ENCODE measurements around the gene RNF6. TPM values are rescaled to one million over a fixed set of nuclear protein-coding genes. Genes with fewer than 3 reads are reported as not detected.
A peak's percentile ranks its signal among the peaks of the same experiment; 100 is the strongest.

The RNF6 gene
- total and polyA plus RNA-seq, 2 experiments from 2014 or later = 43.7 to 50.6 TPM

DNA sequence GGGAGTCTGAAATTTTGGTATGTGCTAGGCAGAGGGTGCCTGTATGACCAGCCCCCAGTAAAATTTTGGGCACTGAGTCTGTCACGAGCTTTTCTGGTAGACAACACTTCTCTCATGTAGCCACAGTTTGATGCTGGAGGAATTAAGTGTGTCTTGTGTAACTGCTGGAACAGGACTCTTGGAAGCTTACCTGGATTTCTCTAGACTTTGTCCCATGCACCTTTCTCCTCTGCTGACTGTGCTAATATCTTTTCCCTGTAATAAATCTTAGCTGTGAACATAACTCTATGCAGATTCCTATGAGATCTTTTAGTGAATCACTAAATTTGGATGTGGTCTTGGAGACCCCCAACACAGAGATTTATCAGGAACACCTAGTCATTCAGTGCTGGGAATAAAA lies 13.8 kb downstream of the RNF6 start:
- Histone ChIP-seq H3K36me3 (ENCODE audit: low read depth) (peaks cover 16% of the 10 kb centered on the region), H3K4me1 (ENCODE audit: insufficient read depth) (no peaks in the 10 kb centered on the region), H3K9me3 (ENCODE audit: low read depth) (no peaks in the 10 kb centered on the region), H4K20me1 (ENCODE audit: insufficient read depth) (no peaks in the 10 kb centered on the region), H2AFZ (no peak overlapping the region), H3K27me3 (replicated peaks; ENCODE audit: insufficient read depth) (no peaks in the 10 kb centered on the region), H3K4me2 (ENCODE audit: unreplicated experiment) (no peak overlapping the region), H3K79me2 (ENCODE audit: insufficient read depth) (no peaks in the 10 kb centered on the region), H3K27ac (no peak overlapping the region), H3F3A (ENCODE audit: insufficient read depth) (peaks cover 8% of the 10 kb centered on the region), H3K4me3 (no peak overlapping the region), H3K9me2 (ENCODE audit: insufficient read depth) (no peaks in the 10 kb centered on the region), H3K9ac (no peak overlapping the region)
- DNase-seq = no peak
- TF ChIP-seq EZH2 (IDR thresholded peaks at IDR 0.05; ENCODE audit: insufficient read depth, poor library complexity, severe bottlenecking) (no peak), EZH2phosphoT487 (IDR thresholded peaks at IDR 0.05; ENCODE audit: insufficient read depth, low read depth) (no peak)
- in situ Hi-C loops (cut with MboI) = no loop called here
- 95 to 100% methylated on average over 1 of the region's 1 CpG for WGBS, 2 experiments (ENCODE audit: low coverage in 1 of 2, low lambda C conversion rate in 2 of 2, missing lambda C conversion rate in 2 of 2)

DNA sequence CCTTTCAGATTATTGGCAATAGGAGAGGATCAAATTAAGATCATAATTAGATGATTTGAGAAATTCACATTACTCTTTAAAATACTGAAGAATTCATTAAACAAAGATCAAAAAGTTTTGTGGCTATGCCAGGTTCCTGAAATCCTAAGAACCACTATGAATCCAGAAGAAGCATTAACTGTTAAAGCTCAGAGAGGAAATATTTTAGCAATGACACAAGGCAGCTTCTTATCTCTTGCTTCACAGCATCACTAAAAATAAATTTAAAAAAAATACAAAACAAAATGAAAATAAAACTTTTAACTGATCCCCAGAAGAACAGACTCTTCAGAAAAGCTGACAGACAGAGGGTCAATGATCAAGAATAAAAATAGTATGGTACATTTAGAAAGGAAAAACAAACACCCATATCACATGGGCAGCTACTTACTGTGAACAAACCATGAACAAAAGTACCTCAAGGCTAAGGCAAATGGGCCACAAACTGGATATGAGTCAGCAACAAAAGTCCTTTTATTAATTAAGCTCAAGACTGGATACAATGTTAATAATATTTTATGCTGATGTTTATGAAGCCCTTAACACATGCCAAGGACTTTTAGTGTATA lies 19.6 kb downstream of the RNF6 start:
- Histone ChIP-seq H4K20me1 (ENCODE audit: insufficient read depth) (no peaks in the 10 kb centered on the region), H3K4me3 (0 out of 2 replicates have a peak overlapping the region, but pooled peaks have one; percentile 5), H3K27ac (peak overlapping the region; percentile 48), H3K79me2 (ENCODE audit: insufficient read depth) (no peaks in the 10 kb centered on the region), H3K4me1 (ENCODE audit: insufficient read depth) (peaks cover 26% of the 10 kb centered on the region), H3K9ac (0 out of 2 replicates have a peak overlapping the region, but pooled peaks have one; percentile 8), H3F3A (ENCODE audit: insufficient read depth) (peaks cover 25% of the 10 kb centered on the region), H3K27me3 (replicated peaks; ENCODE audit: insufficient read depth) (no peaks in the 10 kb centered on the region), H2AFZ (peak overlapping the region; percentile 15; the same call in 1 of the 2 replicates), H3K36me3 (ENCODE audit: low read depth) (no peaks in the 10 kb centered on the region), H3K9me2 (ENCODE audit: insufficient read depth) (no peaks in the 10 kb centered on the region), H3K9me3 (ENCODE audit: low read depth) (no peaks in the 10 kb centered on the region), H3K4me2 (ENCODE audit: unreplicated experiment) (peak overlapping the region; percentile 27)
- DNase-seq = peak; percentile 57
- TF ChIP-seq EZH2 (IDR thresholded peaks at IDR 0.05; ENCODE audit: insufficient read depth, poor library complexity, severe bottlenecking) (no peak), EZH2phosphoT487 (IDR thresholded peaks at IDR 0.05; ENCODE audit: insufficient read depth, low read depth) (no peak)
- in situ Hi-C loops (cut with MboI) = no loop called here

GRCh38 chr13:26200811-26201210 lies 21.3 kb downstream of the RNF6 start:
- in situ Hi-C loops (cut with MboI) = no loop called here
- H2AFZ ChIP-seq = no peak overlapping the region
- peak overlapping the region; percentile 16 for H3K4me2 ChIP-seq (ENCODE audit: unreplicated experiment)
- no peaks in the 10 kb centered on the region for H3K27me3 ChIP-seq (replicated peaks; ENCODE audit: insufficient read depth)
- H3K4me1 ChIP-seq (ENCODE audit: insufficient read depth) = peaks cover 26% of the 10 kb centered on the region
- H3K27ac ChIP-seq = no peak overlapping the region
- H3K4me3 ChIP-seq = no peak overlapping the region
- H3K9me3 ChIP-seq (ENCODE audit: low read depth) = no peaks in the 10 kb centered on the region
- no peaks in the 10 kb centered on the region for H3K79me2 ChIP-seq (ENCODE audit: insufficient read depth)
- H3K9me2 ChIP-seq (ENCODE audit: insufficient read depth) = no peaks in the 10 kb centered on the region
- 0 out of 2 replicates have a peak, but pooled peaks cover 3% of the 10 kb centered on the region for H3K36me3 ChIP-seq (ENCODE audit: low read depth)
- peak; percentile 32 for DNase-seq
- no peak for TF ChIP-seq EZH2 (IDR thresholded peaks at IDR 0.05; ENCODE audit: insufficient read depth, poor library complexity, severe bottlenecking)
- no peak for TF ChIP-seq EZH2phosphoT487 (IDR thresholded peaks at IDR 0.05; ENCODE audit: insufficient read depth, low read depth)
- no peak overlapping the region for H3K9ac ChIP-seq
- H3F3A ChIP-seq (ENCODE audit: insufficient read depth) = peaks cover 25% of the 10 kb centered on the region
- no peaks in the 10 kb centered on the region for H4K20me1 ChIP-seq (ENCODE audit: insufficient read depth)

DNA sequence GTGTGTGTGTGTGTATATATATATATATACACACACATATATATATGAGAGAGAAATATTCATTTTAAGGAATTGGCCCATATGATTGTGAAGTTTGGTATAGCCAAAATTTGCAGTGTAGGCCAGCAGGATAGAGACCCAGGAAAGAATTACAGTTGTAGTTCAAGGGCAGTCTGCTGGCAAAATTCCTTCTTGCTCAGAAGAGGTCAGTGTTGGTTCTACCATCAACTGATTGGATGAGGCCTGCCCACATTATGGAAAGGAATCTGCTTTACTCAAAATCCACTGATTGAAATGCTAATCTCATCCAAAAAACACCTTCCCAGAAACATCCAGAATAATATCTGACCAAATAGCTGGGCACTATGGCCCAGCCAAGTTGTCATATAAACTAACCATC lies 24.0 kb downstream of the RNF6 start:
- Histone ChIP-seq H2AFZ (no peak overlapping the region), H3K9me2 (ENCODE audit: insufficient read depth) (no peaks in the 10 kb centered on the region), H3K4me1 (ENCODE audit: insufficient read depth) (peaks cover 25% of the 10 kb centered on the region), H3K4me3 (no peak overlapping the region), H3K36me3 (ENCODE audit: low read depth) (0 out of 2 replicates have a peak, but pooled peaks cover 3% of the 10 kb centered on the region), H3K79me2 (ENCODE audit: insufficient read depth) (no peaks in the 10 kb centered on the region), H3K27me3 (replicated peaks; ENCODE audit: insufficient read depth) (no peaks in the 10 kb centered on the region), H4K20me1 (ENCODE audit: insufficient read depth) (no peaks in the 10 kb centered on the region), H3K27ac (no peak overlapping the region), H3F3A (ENCODE audit: insufficient read depth) (peaks cover 20% of the 10 kb centered on the region), H3K9me3 (ENCODE audit: low read depth) (no peaks in the 10 kb centered on the region), H3K4me2 (ENCODE audit: unreplicated experiment) (no peak overlapping the region), H3K9ac (no peak overlapping the region)
- in situ Hi-C loops (cut with MboI) = loop anchor here (25.0 kb wide), 1 partner anchor 689 kb away; no protein-coding TSS in a partner anchor
- TF ChIP-seq EZH2phosphoT487 (IDR thresholded peaks at IDR 0.05; ENCODE audit: insufficient read depth, low read depth) = no peak
- TF ChIP-seq EZH2 (IDR thresholded peaks at IDR 0.05; ENCODE audit: insufficient read depth, poor library complexity, severe bottlenecking) = no peak
- DNase-seq = no peak

DNA sequence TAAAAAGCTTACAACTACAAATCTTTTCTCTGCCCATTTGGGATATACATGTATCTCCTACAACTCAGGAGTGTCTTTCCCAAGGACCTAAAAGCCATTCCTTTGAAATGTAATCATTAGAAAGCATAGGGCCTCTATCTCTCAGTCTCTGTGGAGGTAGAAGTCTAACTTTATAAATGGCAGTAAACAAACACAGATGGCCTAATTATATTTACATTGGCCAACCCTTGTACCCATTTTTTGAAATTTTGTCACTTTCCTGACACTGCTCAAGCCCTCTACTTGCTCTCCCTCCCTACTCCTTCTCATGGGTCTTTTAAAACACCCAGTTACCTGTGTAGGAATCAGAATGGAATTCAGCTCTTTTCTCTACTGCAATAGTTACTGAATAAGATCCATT lies 24.8 kb downstream of the RNF6 start:
- Histone ChIP-seq H3K79me2 (ENCODE audit: insufficient read depth) (no peaks in the 10 kb centered on the region), H3K36me3 (ENCODE audit: low read depth) (0 out of 2 replicates have a peak, but pooled peaks cover 3% of the 10 kb centered on the region), H2AFZ (no peak overlapping the region), H3K9ac (no peak overlapping the region), H3K9me2 (ENCODE audit: insufficient read depth) (no peaks in the 10 kb centered on the region), H3K4me3 (no peak overlapping the region), H3K4me2 (ENCODE audit: unreplicated experiment) (no peak overlapping the region), H3K4me1 (ENCODE audit: insufficient read depth) (peaks cover 17% of the 10 kb centered on the region), H3F3A (ENCODE audit: insufficient read depth) (peaks cover 12% of the 10 kb centered on the region), H3K9me3 (ENCODE audit: low read depth) (no peaks in the 10 kb centered on the region), H3K27ac (no peak overlapping the region), H4K20me1 (ENCODE audit: insufficient read depth) (no peaks in the 10 kb centered on the region), H3K27me3 (replicated peaks; ENCODE audit: insufficient read depth) (no peaks in the 10 kb centered on the region)
- no peak for DNase-seq
- in situ Hi-C loops (cut with MboI) = loop anchor here (25.0 kb wide), 1 partner anchor 690 kb away; no protein-coding TSS in a partner anchor
- TF ChIP-seq EZH2 (IDR thresholded peaks at IDR 0.05; ENCODE audit: insufficient read depth, poor library complexity, severe bottlenecking) (no peak), EZH2phosphoT487 (IDR thresholded peaks at IDR 0.05; ENCODE audit: insufficient read depth, low read depth) (no peak)

All from GM23248 (cell line).